ENCODE data around the gene NSUN3.

The NSUN3 gene

DNA sequence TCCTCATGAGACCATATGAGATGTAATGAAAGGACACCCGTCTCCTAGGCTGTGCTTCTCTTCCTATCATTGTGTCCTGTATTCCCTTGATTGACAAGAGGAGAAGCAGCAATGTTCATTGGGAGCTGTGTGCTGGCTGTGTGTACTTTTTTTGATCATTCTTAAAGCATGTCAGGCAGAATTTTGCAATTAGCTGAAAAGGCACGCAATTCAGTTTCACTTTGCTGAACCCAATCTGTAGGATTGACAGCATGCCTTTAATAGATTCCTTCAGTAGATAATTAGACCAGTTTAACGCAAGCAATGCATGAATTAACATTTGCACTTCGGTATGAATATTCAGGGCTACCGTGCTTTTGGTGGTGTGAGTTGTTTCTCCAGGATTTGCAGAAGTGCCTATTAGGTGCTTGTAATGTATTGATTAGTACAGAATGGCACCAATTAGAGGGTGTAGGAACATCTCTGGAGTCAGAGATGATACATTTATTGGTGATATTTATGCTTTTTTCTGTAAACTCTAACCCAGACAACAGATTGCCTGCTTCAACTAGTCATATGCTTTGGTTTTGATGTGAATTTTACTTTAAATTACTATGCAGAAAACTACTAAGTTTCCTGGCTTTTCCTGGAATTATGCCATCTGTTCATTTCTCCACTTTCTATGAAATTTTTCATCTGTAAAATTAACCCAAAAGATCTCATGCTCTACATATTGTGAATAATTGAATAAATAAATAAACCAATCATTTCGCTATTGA is 114.3 kb downstream of the NSUN3 start:
- no peak for DNase-seq (ENCODE audit: extremely low read depth in 1 of 2, low read depth in 1 of 2)

All from activated CD8-positive, alpha-beta memory T cell treated with anti-CD3 and anti-CD28 coated beads for 1 hour (primary cell).